ENCODE data around the gene CLSTN2.

The CLSTN2 gene

GRCh38 chr3:140470962-140471361 lies 536.0 kb downstream of the CLSTN2 start:
- no peak for DNase-seq

GRCh38 chr3:140472306-140473020 lies 537.5 kb downstream of the CLSTN2 start:
- DNase-seq, result no peak

- DNase-seq, result no peak
Observed at GRCh38 chr3:140487566-140487965, 552.6 kb downstream of the CLSTN2 start.

- no peak for DNase-seq
Observed at GRCh38 chr3:140493271-140493670, 558.3 kb downstream of the CLSTN2 start.

- DNase-seq, result no peak
Observed at GRCh38 chr3:140494970-140495369, 560.0 kb downstream of the CLSTN2 start.

- DNase-seq, result no peak
Observed at GRCh38 chr3:140497331-140497730, 562.3 kb downstream of the CLSTN2 start.

- no peak for DNase-seq
Observed at GRCh38 chr3:140499114-140499757, 564.3 kb downstream of the CLSTN2 start.

- no peak for DNase-seq
Observed at GRCh38 chr3:140500473-140500872, 565.5 kb downstream of the CLSTN2 start.

- no peak for DNase-seq
Observed at GRCh38 chr3:140501061-140501769, 566.2 kb downstream of the CLSTN2 start.

- DNase-seq, result no peak
Observed at GRCh38 chr3:140501770-140502364, 566.9 kb downstream of the CLSTN2 start.

GRCh38 chr3:140505213-140505612 lies 570.2 kb downstream of the CLSTN2 start:
- DNase-seq, result no peak

GRCh38 chr3:140505876-140506275 lies 570.9 kb downstream of the CLSTN2 start:
- no peak for DNase-seq

GRCh38 chr3:140508550-140508949 lies 573.6 kb downstream of the CLSTN2 start:
- no peak for DNase-seq

GRCh38 chr3:140509534-140509933 lies 574.5 kb downstream of the CLSTN2 start:
- DNase-seq, result no peak

GRCh38 chr3:140510303-140510861 lies 575.4 kb downstream of the CLSTN2 start:
- DNase-seq, result no peak

GRCh38 chr3:140521751-140522445 lies 586.9 kb downstream of the CLSTN2 start:
- DNase-seq, result no peak

GRCh38 chr3:140522653-140523380 lies 587.8 kb downstream of the CLSTN2 start:
- no peak for DNase-seq

GRCh38 chr3:140523600-140523999 lies 588.6 kb downstream of the CLSTN2 start:
- no peak for DNase-seq

- no peak for DNase-seq
Observed at GRCh38 chr3:140527156-140527555, 592.2 kb downstream of the CLSTN2 start.

- DNase-seq, result no peak
Observed at GRCh38 chr3:140529096-140529495, 594.1 kb downstream of the CLSTN2 start.

- DNase-seq, result no peak
Observed at GRCh38 chr3:140529558-140529957, 594.6 kb downstream of the CLSTN2 start.

- no peak for DNase-seq
Observed at GRCh38 chr3:140530131-140530530, 595.1 kb downstream of the CLSTN2 start.
